CD4-positive, alpha-beta T cell treated with Interleukin-17A for 1 hour (primary cell): ENCODE results near the gene CRCP.

Experiments
- DNase-seq: peaks from one replicate; pipeline ENCODE4 v3.0.0-alpha.2; 2020

The CRCP gene

DNA sequence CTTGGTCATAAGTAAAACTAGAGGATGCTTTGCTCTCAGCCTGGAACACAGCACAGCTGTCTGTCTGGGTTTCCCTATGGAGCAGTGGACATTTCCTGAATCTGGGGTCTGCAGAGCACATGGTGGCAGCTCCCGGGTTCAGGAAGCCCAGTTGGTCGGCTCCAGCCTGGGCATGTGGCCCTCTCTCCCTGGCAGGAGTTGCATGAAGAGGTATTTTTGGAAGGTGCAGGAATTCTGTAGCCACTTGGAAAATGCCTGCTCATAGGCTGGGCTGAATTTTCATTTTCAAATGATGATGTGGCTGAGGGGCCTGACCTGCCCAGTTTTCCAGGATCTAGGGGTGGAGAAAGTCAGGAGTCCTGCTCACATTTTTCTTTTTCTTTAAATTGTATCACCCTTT is 83.8 kb downstream of the CRCP start:
- no peak for DNase-seq

DNA sequence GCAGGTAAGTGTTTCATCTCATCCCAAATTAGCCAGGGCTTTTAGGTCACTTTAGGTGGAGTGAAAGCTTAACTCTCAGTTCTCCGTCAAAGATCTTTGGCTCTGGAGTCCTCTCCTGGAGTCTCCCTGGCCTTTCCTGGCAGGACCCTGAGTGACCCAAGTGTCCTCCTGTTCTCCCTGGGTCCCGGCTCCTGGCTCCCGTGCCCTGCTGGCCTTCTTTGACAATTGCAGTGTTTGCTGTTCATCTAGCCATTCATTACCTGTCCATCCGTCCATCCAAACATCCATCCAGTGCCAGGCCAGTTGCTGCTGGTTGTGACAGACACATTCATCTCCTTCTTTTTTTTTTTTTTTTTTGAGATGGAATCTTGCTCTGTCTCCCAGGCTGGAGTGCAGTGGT is 84.3 kb downstream of the CRCP start:
- no peak for DNase-seq

DNA sequence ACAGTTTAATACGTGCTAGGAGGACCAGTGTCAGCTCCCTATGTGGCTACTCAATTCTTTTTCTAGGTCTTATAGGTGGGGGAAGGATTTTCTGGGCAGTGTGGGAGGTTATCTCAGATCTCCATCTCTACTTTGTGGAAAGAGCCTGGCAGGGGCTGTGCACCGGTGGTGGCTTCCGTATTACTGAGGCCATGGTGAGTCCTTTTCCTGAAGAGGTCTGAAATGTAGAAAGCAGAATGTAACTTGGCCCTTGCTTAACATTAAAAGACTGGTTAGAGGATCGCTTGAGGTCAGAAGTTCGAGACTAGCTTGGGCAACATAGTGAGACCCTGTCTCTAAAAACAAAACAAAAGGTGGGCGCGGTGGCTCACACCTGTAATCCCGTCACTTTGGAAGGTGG is 87.8 kb downstream of the CRCP start:
- no peak for DNase-seq
